Erythroblast (primary cell): ENCODE results near the gene TTC28.

ENCODE experiments used
- GATA1 ChIP-seq: IDR thresholded peaks from 2 replicates; pipeline ENCODE4 v1.6.1; 2011; ENCODE audit warnings: low read depth, mild to moderate bottlenecking, control low read depth, low read length, moderate library complexity
- POLR2A ChIP-seq: IDR thresholded peaks from 2 replicates; pipeline ENCODE4 v1.6.1; 2011; ENCODE audit warnings: mild to moderate bottlenecking, low read length

DNA sequence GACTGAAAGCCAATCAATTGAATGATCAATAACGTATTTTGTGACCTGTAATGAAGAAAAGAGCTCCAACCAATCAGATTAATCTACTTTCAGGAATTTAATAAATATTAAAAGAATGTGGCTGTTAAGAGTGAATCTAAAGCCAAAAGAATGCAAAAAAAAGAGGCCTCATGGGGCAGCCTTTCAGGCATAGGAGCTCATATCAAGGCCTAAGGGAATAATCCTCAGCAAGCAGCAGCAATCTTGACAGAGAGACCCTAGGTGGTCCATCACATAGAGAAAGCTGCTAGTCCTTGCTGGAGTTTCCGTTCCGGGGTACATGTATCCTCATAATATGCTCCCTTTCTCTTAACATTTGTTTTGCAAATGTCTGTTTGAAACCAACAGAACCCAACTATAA, 447.4 kb downstream of the TTC28 start:
- TF ChIP-seq POLR2A = no peak
- TF ChIP-seq GATA1 = no peak
